Liver (tissue), 9 donors: ENCODE data around the gene ATR. TPM values are rescaled to one million over a fixed set of nuclear protein-coding genes. Genes with fewer than 3 reads are reported as not detected.

Source experiments
- DNase-seq: peaks from one replicate; pipeline ENCODE4 v3.0.0-alpha.2; 2017; ENCODE audit warnings: low spot score
- H3K27ac ChIP-seq, 2 donors: one replicate each; pipeline ENCODE4 v1.7.0; 2013; ENCODE audit warnings: inconsistent platforms in 2 of 2, low read length in 2 of 2, control low read depth in 1 of 2, low read depth in 1 of 2, mild to moderate bottlenecking in 1 of 2
- H3K27me3 ChIP-seq, 4 donors: one replicate each; pipeline versions ENCODE4 v1.6.1 to v1.7.0; 2013; ENCODE audit warnings: low read length in 3 of 4, inconsistent platforms in 1 of 4, mild to moderate bottlenecking in 1 of 4, moderate library complexity in 1 of 4; ENCODE audit not compliant: control insufficient read depth in 4 of 4, insufficient read depth in 4 of 4
- H3K36me3 ChIP-seq, 4 donors: one replicate each; pipeline versions ENCODE4 v1.6.1 to v1.7.0; 2013; ENCODE audit warnings: low read length in 3 of 4, mild to moderate bottlenecking in 3 of 4, low read depth in 1 of 4, moderate library complexity in 1 of 4; ENCODE audit not compliant: control insufficient read depth in 4 of 4, insufficient read depth in 3 of 4
- H3K4me1 ChIP-seq, 4 donors: one replicate each; pipeline versions ENCODE4 v1.6.1 to v1.7.0; 2013; ENCODE audit warnings: low read length in 3 of 4, mild to moderate bottlenecking in 3 of 4, moderate library complexity in 1 of 4; ENCODE audit not compliant: control insufficient read depth in 4 of 4, insufficient read depth in 4 of 4
- H3K4me3 ChIP-seq, 3 donors: one replicate each; pipeline versions ENCODE4 v1.6.1 to v1.7.0; 2013; ENCODE audit warnings: low read length in 3 of 3, control low read depth in 1 of 3, low read depth in 1 of 3, mild to moderate bottlenecking in 1 of 3
- H3K9ac ChIP-seq, 2 donors: one replicate each; pipeline ENCODE4 v1.7.0; 2013; ENCODE audit warnings: low read length in 2 of 2, mild to moderate bottlenecking in 2 of 2, moderate library complexity in 2 of 2, control low read depth in 1 of 2, low read depth in 1 of 2
- H3K9me3 ChIP-seq, 4 donors: one replicate each; pipeline versions ENCODE4 v1.6.1 to v1.7.0; 2013; ENCODE audit warnings: low read length in 3 of 4; ENCODE audit not compliant: control insufficient read depth in 4 of 4
- EGR1 ChIP-seq, 2 donors: IDR thresholded peaks; 2 replicates each; pipeline ENCODE4 v1.6.1; 2016 to 2018; ENCODE audit warnings: antibody characterized with exemption in 2 of 2, low read depth in 2 of 2
- FOXA1 ChIP-seq: IDR thresholded peaks from 2 replicates; pipeline ENCODE4 v1.6.1; 2016; ENCODE audit warnings: antibody characterized with exemption
- FOXA2 ChIP-seq: IDR thresholded peaks from 2 replicates; pipeline ENCODE4 v1.6.1; 2016; ENCODE audit warnings: antibody characterized with exemption
- GABPA ChIP-seq, 2 donors: IDR thresholded peaks in 1 of 2; conservative IDR thresholded peaks in 1 of 2; 2 replicates each; pipeline ENCODE4 v1.6.1; 2016; ENCODE audit warnings: antibody characterized with exemption in 2 of 2, mild to moderate bottlenecking in 1 of 2, moderate library complexity in 1 of 2
- HNF4A ChIP-seq, 2 donors: conservative IDR thresholded peaks; 2 replicates each; pipeline ENCODE4 v1.6.1; 2016; ENCODE audit warnings: antibody characterized with exemption in 2 of 2, mild to moderate bottlenecking in 2 of 2
- HNF4G ChIP-seq: IDR thresholded peaks from 2 replicates; pipeline ENCODE4 v1.6.1; 2016; ENCODE audit warnings: antibody characterized with exemption
- JUND ChIP-seq, 2 donors: IDR thresholded peaks; 2 replicates each; pipeline ENCODE4 v1.6.1; 2016; ENCODE audit warnings: antibody characterized with exemption in 2 of 2
- NR2F2 ChIP-seq: IDR thresholded peaks from 2 replicates; pipeline ENCODE4 v1.6.1; 2016; ENCODE audit warnings: antibody characterized with exemption
- RAD21 ChIP-seq, 2 donors: IDR thresholded peaks; 2 replicates each; pipeline ENCODE4 v1.6.1; 2016; ENCODE audit warnings: antibody characterized with exemption in 2 of 2, mild to moderate bottlenecking in 2 of 2
- RXRA ChIP-seq, 2 donors: IDR thresholded peaks; 2 replicates each; pipeline ENCODE4 v1.6.1; 2017 to 2018; ENCODE audit warnings: antibody characterized with exemption in 2 of 2, mild to moderate bottlenecking in 1 of 2
- SP1 ChIP-seq: IDR thresholded peaks from 2 replicates; pipeline ENCODE4 v1.6.1; 2018; ENCODE audit warnings: antibody characterized with exemption, mild to moderate bottlenecking
- TAF1 ChIP-seq: conservative IDR thresholded peaks from 2 replicates; pipeline ENCODE4 v1.6.1; 2016; ENCODE audit warnings: antibody characterized with exemption, mild to moderate bottlenecking
- YY1 ChIP-seq: IDR thresholded peaks from 2 replicates; pipeline ENCODE4 v1.6.1; 2016; ENCODE audit warnings: antibody characterized with exemption, mild to moderate bottlenecking
- polyA plus RNA-seq, 2 donors: library from polyadenylated mRNA; stranded (reverse) in 1 of 2; unstranded in 1 of 2; fragments of 200-250 nt in 1 of 2; fragments of >200 nt in 1 of 2; fragmentation: Nextera tagmentation in 1 of 2; extraction: Ambion mirVana in 1 of 2; gene quantifications; one replicate each; pipeline versions ENCODE4 v1.2.1 to v1.2.3, GENCODE V29; 2013 to 2015
- total RNA-seq, 2 donors: library from RNA; depleted of rRNA; stranded (reverse); fragments of >200 nt; gene quantifications; one replicate each; pipeline ENCODE4 v1.2.3, GENCODE V29; 2014
- TF ChIP-seq, protein P1 (sequence below): IDR thresholded peaks from 2 replicates; pipeline ENCODE4 v1.6.1; 2016; ENCODE audit warnings: antibody characterized with exemption, mild to moderate bottlenecking
- TF ChIP-seq, protein P2 (sequence below): IDR thresholded peaks from 2 replicates; pipeline ENCODE4 v1.6.1; 2016; ENCODE audit warnings: antibody characterized with exemption
- TF ChIP-seq, protein P3 (sequence below): IDR thresholded peaks from 2 replicates; pipeline ENCODE4 v1.6.1; 2016; ENCODE audit warnings: antibody characterized with exemption
- TF ChIP-seq, protein P4 (sequence below): fragments of 150-350 bp; IDR thresholded peaks from 2 replicates; pipeline ENCODE4 v1.5.1; 2017; ENCODE audit warnings: improper control_type of control experiment, low read depth, low read length; ENCODE audit not compliant: missing input control
- TF ChIP-seq, protein P5 (sequence below): IDR thresholded peaks from 2 replicates; pipeline ENCODE4 v1.6.1; 2016; ENCODE audit warnings: antibody characterized with exemption
- donor health status: healthy.
- donor health status: healthy.
- donor health status: healthy.
- donor health status: healthy.
- donor health status: healthy.

ATR gene
- total and polyA plus RNA-seq, 4 donors = 5.0 to 21.5 (median 12.1) TPM

DNA sequence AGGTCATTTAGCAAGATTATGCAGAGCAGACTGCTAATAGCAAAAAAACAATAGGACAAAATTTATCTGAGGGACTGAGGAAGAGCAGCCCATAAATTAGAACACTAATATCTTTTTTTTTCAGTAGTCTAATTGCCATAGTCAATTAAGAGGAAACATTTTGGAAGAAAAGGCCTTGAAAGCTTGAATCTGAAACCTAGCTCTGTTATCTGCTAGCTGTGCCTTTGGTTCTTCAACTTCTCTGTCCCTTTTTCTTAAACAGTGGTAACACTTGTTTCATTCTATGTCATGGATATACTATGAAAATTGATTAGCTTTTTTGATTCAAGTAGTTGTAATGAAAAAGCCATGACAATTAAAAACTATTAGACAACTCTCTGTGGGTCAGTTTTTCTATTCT is 1.7 kb downstream of the ATR start:
- Histone ChIP-seq H3K36me3 (peaks cover 0 to 1% (median 0%) of the 10 kb centered on the region in 4 donors), H3K27ac (no peak overlapping the region), H3K27me3 (no peaks in the 10 kb centered on the region), H3K9ac (no peak overlapping the region), H3K4me3 (no peak overlapping the region), H3K4me1 (peaks cover 2 to 19% (median 7%) of the 10 kb centered on the region in 4 donors), H3K9me3 (no peaks in the 10 kb centered on the region)
- no peak for TF ChIP-seq NR2F2
- no peak for TF ChIP-seq HNF4G
- TF ChIP-seq RAD21 (IDR thresholded peaks at IDR 0.05) = no peak
- no peak for TF ChIP-seq JUND (IDR thresholded peaks at IDR 0.05)
- TF ChIP-seq GABPA (IDR thresholded peaks at IDR 0.05 in 1 of 2, conservative IDR thresholded peaks at IDR 0.05 in 1 of 2) = no peak
- no peak for TF ChIP-seq EGR1 (IDR thresholded peaks at IDR 0.05; ENCODE audit: low read depth in 2 of 2)
- no peak for TF ChIP-seq FOXA1
- TF ChIP-seq, protein P1, sequence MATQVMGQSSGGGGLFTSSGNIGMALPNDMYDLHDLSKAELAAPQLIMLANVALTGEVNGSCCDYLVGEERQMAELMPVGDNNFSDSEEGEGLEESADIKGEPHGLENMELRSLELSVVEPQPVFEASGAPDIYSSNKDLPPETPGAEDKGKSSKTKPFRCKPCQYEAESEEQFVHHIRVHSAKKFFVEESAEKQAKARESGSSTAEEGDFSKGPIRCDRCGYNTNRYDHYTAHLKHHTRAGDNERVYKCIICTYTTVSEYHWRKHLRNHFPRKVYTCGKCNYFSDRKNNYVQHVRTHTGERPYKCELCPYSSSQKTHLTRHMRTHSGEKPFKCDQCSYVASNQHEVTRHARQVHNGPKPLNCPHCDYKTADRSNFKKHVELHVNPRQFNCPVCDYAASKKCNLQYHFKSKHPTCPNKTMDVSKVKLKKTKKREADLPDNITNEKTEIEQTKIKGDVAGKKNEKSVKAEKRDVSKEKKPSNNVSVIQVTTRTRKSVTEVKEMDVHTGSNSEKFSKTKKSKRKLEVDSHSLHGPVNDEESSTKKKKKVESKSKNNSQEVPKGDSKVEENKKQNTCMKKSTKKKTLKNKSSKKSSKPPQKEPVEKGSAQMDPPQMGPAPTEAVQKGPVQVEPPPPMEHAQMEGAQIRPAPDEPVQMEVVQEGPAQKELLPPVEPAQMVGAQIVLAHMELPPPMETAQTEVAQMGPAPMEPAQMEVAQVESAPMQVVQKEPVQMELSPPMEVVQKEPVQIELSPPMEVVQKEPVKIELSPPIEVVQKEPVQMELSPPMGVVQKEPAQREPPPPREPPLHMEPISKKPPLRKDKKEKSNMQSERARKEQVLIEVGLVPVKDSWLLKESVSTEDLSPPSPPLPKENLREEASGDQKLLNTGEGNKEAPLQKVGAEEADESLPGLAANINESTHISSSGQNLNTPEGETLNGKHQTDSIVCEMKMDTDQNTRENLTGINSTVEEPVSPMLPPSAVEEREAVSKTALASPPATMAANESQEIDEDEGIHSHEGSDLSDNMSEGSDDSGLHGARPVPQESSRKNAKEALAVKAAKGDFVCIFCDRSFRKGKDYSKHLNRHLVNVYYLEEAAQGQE = no peak
- no peak for TF ChIP-seq HNF4A (conservative IDR thresholded peaks at IDR 0.05)
- TF ChIP-seq, protein P2, sequence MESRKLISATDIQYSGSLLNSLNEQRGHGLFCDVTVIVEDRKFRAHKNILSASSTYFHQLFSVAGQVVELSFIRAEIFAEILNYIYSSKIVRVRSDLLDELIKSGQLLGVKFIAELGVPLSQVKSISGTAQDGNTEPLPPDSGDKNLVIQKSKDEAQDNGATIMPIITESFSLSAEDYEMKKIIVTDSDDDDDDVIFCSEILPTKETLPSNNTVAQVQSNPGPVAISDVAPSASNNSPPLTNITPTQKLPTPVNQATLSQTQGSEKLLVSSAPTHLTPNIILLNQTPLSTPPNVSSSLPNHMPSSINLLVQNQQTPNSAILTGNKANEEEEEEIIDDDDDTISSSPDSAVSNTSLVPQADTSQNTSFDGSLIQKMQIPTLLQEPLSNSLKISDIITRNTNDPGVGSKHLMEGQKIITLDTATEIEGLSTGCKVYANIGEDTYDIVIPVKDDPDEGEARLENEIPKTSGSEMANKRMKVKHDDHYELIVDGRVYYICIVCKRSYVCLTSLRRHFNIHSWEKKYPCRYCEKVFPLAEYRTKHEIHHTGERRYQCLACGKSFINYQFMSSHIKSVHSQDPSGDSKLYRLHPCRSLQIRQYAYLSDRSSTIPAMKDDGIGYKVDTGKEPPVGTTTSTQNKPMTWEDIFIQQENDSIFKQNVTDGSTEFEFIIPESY = no peak
- TF ChIP-seq, protein P3, sequence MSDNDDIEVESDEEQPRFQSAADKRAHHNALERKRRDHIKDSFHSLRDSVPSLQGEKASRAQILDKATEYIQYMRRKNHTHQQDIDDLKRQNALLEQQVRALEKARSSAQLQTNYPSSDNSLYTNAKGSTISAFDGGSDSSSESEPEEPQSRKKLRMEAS = no peak
- TF ChIP-seq RXRA (IDR thresholded peaks at IDR 0.05) = no peak
- TF ChIP-seq FOXA2 = no peak
- no peak for TF ChIP-seq YY1
- TF ChIP-seq TAF1 = no peak
- TF ChIP-seq, protein P4, sequence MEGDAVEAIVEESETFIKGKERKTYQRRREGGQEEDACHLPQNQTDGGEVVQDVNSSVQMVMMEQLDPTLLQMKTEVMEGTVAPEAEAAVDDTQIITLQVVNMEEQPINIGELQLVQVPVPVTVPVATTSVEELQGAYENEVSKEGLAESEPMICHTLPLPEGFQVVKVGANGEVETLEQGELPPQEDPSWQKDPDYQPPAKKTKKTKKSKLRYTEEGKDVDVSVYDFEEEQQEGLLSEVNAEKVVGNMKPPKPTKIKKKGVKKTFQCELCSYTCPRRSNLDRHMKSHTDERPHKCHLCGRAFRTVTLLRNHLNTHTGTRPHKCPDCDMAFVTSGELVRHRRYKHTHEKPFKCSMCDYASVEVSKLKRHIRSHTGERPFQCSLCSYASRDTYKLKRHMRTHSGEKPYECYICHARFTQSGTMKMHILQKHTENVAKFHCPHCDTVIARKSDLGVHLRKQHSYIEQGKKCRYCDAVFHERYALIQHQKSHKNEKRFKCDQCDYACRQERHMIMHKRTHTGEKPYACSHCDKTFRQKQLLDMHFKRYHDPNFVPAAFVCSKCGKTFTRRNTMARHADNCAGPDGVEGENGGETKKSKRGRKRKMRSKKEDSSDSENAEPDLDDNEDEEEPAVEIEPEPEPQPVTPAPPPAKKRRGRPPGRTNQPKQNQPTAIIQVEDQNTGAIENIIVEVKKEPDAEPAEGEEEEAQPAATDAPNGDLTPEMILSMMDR = no peak
- TF ChIP-seq SP1 = no peak
- TF ChIP-seq, protein P5, sequence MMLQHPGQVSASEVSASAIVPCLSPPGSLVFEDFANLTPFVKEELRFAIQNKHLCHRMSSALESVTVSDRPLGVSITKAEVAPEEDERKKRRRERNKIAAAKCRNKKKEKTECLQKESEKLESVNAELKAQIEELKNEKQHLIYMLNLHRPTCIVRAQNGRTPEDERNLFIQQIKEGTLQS = no peak
- no peak for DNase-seq
